ENCODE measurements around the gene CDH13. TPM values are rescaled to one million over a fixed set of nuclear protein-coding genes. Genes with fewer than 3 reads are reported as not detected.

Gene CDH13
- total RNA-seq, 1 donor from 2014 or later: not detected

DNA sequence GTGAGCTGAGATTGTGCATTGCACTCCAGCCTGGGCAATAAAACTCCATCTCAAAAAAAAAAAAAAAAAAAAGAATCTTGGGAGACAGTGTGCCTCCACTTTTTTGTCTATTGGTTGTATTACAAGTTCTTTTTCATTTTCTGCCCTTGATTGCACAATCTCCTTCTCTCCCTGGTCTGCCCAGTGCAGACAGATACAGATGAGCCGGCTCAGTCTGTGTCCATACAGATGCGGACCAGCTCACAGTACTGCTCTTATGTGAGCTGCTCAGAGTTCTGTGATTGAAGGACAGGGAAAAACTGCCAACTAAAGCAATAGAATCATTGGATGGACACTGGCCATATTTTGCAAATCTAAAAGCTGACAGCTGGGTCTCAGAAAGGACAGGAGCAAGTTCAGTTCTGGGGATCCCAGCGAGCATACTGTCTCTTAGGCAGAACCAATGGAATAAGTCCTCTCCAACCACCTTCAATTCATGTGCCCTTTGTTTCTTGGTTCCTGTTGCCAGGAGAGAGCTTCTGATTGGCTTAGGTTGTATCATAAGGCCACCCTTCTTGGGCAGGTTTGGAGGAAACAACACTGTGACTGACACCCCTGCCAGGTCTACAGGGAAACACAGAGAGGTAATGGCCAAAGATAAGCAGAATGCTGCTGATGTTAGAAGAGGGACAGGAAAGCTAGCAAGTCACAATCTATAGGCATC, 685.4 kb downstream of the CDH13 start:
- Mint-ChIP-seq H3K27me3 (peaks cover 8% of the 10 kb centered on the region), H3K9me3 (no peaks in the 10 kb centered on the region), H3K27ac (no peak overlapping the region), H3K4me3 (no peak overlapping the region), H3K36me3 (ENCODE audit: low read depth) (no peaks in the 10 kb centered on the region), H3K4me1 (no peaks in the 10 kb centered on the region)
- POLR2A ChIA-PET: no interaction called here
- DNase-seq (no peak), ATAC-seq (ENCODE audit: low read depth) (no peak)
- TF ChIP-seq, protein P1, sequence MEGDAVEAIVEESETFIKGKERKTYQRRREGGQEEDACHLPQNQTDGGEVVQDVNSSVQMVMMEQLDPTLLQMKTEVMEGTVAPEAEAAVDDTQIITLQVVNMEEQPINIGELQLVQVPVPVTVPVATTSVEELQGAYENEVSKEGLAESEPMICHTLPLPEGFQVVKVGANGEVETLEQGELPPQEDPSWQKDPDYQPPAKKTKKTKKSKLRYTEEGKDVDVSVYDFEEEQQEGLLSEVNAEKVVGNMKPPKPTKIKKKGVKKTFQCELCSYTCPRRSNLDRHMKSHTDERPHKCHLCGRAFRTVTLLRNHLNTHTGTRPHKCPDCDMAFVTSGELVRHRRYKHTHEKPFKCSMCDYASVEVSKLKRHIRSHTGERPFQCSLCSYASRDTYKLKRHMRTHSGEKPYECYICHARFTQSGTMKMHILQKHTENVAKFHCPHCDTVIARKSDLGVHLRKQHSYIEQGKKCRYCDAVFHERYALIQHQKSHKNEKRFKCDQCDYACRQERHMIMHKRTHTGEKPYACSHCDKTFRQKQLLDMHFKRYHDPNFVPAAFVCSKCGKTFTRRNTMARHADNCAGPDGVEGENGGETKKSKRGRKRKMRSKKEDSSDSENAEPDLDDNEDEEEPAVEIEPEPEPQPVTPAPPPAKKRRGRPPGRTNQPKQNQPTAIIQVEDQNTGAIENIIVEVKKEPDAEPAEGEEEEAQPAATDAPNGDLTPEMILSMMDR (IDR thresholded peaks at IDR 0.05): no peak
- intact Hi-C loops (cut with micrococcal nuclease): no loop called here
- CTCF ChIA-PET: no interaction called here

DNA sequence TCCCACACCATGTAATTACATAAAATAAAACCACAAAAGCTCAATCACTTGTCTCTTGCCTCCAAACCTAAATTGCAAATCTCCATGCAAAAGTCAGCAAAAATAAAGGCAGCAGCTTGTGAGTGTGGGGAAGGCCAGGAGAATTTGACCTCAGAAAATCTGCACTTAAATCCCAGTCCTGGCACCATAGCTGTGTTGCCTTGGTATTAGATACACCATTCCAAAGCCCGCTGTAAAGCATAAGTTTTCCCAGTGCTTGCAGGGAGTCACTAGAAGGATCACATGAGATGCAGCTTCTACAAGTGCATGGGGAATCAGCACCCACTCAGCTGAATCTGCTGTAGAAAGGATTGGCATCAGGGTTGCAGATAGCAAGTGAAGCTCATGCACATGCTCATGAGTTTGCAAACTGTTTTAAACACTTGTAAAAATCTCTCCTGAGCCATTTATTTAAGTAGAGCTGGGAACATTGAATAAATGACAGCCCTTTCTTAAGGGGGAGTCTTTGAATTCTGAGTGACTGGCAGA, 686.0 kb downstream of the CDH13 start:
- POLR2A ChIA-PET: no interaction called here
- CTCF ChIA-PET: no interaction called here
- TF ChIP-seq, protein P1 (IDR thresholded peaks at IDR 0.05): no peak
- H3K4me1 Mint-ChIP-seq: no peaks in the 10 kb centered on the region
- intact Hi-C loops (cut with micrococcal nuclease): no loop called here
- no peaks in the 10 kb centered on the region for H3K9me3 Mint-ChIP-seq
- H3K36me3 Mint-ChIP-seq (ENCODE audit: low read depth): no peaks in the 10 kb centered on the region
- H3K27me3 Mint-ChIP-seq: peaks cover 8% of the 10 kb centered on the region
- DNase-seq (no peak), ATAC-seq (ENCODE audit: low read depth) (no peak)
- no peak overlapping the region for H3K27ac Mint-ChIP-seq
- no peak overlapping the region for H3K4me3 Mint-ChIP-seq

DNA sequence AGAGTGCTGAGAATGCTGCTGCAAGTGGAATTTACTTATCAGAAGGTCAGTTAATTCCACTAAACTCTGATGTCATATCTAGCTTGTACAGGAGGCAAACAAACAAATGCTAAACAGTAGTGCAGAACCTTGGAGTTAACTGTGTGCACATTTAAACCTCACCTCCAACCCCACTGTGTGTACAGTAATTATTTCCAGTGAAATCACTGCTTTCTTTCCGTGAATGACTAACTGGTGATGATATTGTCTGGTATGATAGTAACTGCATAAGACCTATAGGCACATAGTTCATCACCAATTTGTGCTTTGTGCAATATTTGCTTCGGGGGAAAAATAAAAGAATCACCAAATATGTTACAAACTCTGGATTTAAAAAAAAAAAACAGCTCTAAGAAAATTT, 688.5 kb downstream of the CDH13 start:
- Mint-ChIP-seq H3K4me3 (no peak overlapping the region), H3K27me3 (peaks cover 2% of the 10 kb centered on the region), H3K36me3 (ENCODE audit: low read depth) (no peaks in the 10 kb centered on the region), H3K27ac (no peak overlapping the region), H3K9me3 (no peaks in the 10 kb centered on the region), H3K4me1 (no peaks in the 10 kb centered on the region)
- intact Hi-C loops (cut with micrococcal nuclease): no loop called here
- CTCF ChIA-PET: no interaction called here
- DNase-seq (no peak), ATAC-seq (ENCODE audit: low read depth) (no peak)
- TF ChIP-seq, protein P1 (IDR thresholded peaks at IDR 0.05): no peak
- POLR2A ChIA-PET: no interaction called here

DNA sequence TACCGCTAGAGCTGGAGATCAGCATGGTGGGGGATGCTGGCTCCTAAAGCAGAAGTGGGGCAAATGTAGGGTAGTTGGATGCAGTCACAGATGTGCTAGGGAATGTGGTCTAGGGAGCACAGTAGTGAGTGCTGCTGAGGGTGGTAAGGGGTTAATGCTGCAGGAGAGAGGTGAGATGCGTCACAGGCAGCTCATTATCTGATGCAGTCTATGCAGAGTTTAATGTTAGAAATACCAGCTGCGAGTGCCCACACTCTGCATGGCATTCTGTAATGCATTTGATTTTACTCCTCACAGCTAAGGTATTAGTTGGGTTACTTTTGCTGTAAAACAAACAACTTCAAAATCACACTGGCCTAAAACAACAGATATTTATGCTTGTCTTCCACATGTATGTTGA, 689.7 kb downstream of the CDH13 start:
- no peaks in the 10 kb centered on the region for H3K27me3 Mint-ChIP-seq
- no peak for DNase-seq
- no peak overlapping the region for H3K4me3 Mint-ChIP-seq
- no peaks in the 10 kb centered on the region for H3K36me3 Mint-ChIP-seq (ENCODE audit: low read depth)
- intact Hi-C loops (cut with micrococcal nuclease): no loop called here
- TF ChIP-seq, protein P1 (IDR thresholded peaks at IDR 0.05): no peak
- ChIA-PET CTCF (no interaction called here), POLR2A (no interaction called here)
- no peaks in the 10 kb centered on the region for H3K9me3 Mint-ChIP-seq
- ATAC-seq (ENCODE audit: low read depth): no peak
- no peak overlapping the region for H3K27ac Mint-ChIP-seq
- no peaks in the 10 kb centered on the region for H3K4me1 Mint-ChIP-seq

DNA sequence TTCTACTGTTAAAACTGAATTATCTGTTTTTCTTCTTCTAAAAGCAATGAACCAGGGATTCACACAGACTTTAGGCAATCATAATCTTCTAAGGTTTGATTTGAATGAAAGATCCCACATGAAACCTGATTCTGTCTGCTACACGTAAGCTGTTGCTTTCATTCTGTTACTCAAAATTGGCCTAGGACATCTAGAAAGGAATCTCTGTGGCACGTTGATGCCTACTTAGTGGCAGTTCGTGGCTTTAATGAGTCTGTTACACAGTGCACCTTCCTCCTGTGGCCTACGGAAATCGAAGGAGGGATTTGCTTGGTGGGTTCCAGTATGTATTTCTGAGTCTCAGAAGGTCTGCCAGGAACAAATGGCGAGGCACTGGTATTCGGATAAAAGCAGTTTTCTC, 691.6 kb downstream of the CDH13 start:
- Mint-ChIP-seq H3K36me3 (ENCODE audit: low read depth) (no peaks in the 10 kb centered on the region), H3K9me3 (no peaks in the 10 kb centered on the region), H3K27me3 (no peaks in the 10 kb centered on the region), H3K4me3 (no peak overlapping the region), H3K27ac (no peak overlapping the region), H3K4me1 (no peaks in the 10 kb centered on the region)
- DNase-seq (no peak), ATAC-seq (ENCODE audit: low read depth) (no peak)
- ChIA-PET CTCF (no interaction called here), POLR2A (no interaction called here)
- intact Hi-C loops (cut with micrococcal nuclease): no loop called here
- TF ChIP-seq, protein P1 (IDR thresholded peaks at IDR 0.05): no peak

Data from activated B cell treated with CpG ODN at 0.5 μM for 24 hours (primary cell).